ENCODE results near the gene RPP25.

The RPP25 gene

GRCh38 chr15:74956648-74957475 is at the start of gene RPP25:
RPP25 (minus strand) TSS chr15:74956772; CDS start chr15:74956583, 189 bp downstream.
- DNase-seq (ENCODE audit: low spot score) (peak; percentile 87), ATAC-seq (ENCODE audit: low read depth) (peak; percentile 89)
- peaks cover 20% of the 10 kb centered on the region for H3K4me1 ChIP-seq (ENCODE audit: insufficient read depth, poor library complexity, severe bottlenecking)
- H3K27me3 ChIP-seq (ENCODE audit: insufficient read depth, poor library complexity, severe bottlenecking), result no peaks in the 10 kb centered on the region
- H3K27ac ChIP-seq (ENCODE audit: poor library complexity, severe bottlenecking), result peak within 1 kb of the TSS; percentile 61
- no peaks in the 10 kb centered on the region for H3K9me3 ChIP-seq (ENCODE audit: severe bottlenecking)
- TF ChIP-seq CTCF (IDR thresholded peaks at IDR 0.05; ENCODE audit: poor library complexity, severe bottlenecking), result no peak
- H3K4me3 ChIP-seq (ENCODE audit: severe bottlenecking), result peak within 1 kb of the TSS; percentile 40
- no peaks in the 10 kb centered on the region for H3K36me3 ChIP-seq (ENCODE audit: low read depth)

GRCh38 chr15:75002398-75002797 is 45.8 kb upstream of the RPP25 start:
- no peak for TF ChIP-seq CTCF (IDR thresholded peaks at IDR 0.05; ENCODE audit: poor library complexity, severe bottlenecking)

GRCh38 chr15:75001310-75001709 is 44.7 kb upstream of the RPP25 start:
- ATAC-seq (ENCODE audit: low read depth), result no peak
- no peak for DNase-seq (ENCODE audit: low spot score)
- Histone ChIP-seq H3K27ac (ENCODE audit: poor library complexity, severe bottlenecking) (no peak overlapping the region), H3K36me3 (ENCODE audit: low read depth) (no peaks in the 10 kb centered on the region), H3K4me1 (ENCODE audit: insufficient read depth, poor library complexity, severe bottlenecking) (no peaks in the 10 kb centered on the region), H3K9me3 (ENCODE audit: severe bottlenecking) (no peaks in the 10 kb centered on the region), H3K4me3 (ENCODE audit: severe bottlenecking) (no peak overlapping the region), H3K27me3 (ENCODE audit: insufficient read depth, poor library complexity, severe bottlenecking) (no peaks in the 10 kb centered on the region)
- TF ChIP-seq CTCF (IDR thresholded peaks at IDR 0.05; ENCODE audit: poor library complexity, severe bottlenecking), result no peak

More at GRCh38 chr15:75002398-75002797, 45.8 kb upstream of the RPP25 start:
- H3K27me3 ChIP-seq (ENCODE audit: insufficient read depth, poor library complexity, severe bottlenecking), result no peaks in the 10 kb centered on the region
- no peak for ATAC-seq (ENCODE audit: low read depth)
- H3K27ac ChIP-seq (ENCODE audit: poor library complexity, severe bottlenecking), result no peak overlapping the region
- no peaks in the 10 kb centered on the region for H3K9me3 ChIP-seq (ENCODE audit: severe bottlenecking)
- H3K4me3 ChIP-seq (ENCODE audit: severe bottlenecking), result no peak overlapping the region
- no peaks in the 10 kb centered on the region for H3K4me1 ChIP-seq (ENCODE audit: insufficient read depth, poor library complexity, severe bottlenecking)
- no peak for DNase-seq (ENCODE audit: low spot score)
- no peaks in the 10 kb centered on the region for H3K36me3 ChIP-seq (ENCODE audit: low read depth)

- H3K27me3 ChIP-seq (ENCODE audit: insufficient read depth, poor library complexity, severe bottlenecking), result no peaks in the 10 kb centered on the region
- H3K4me1 ChIP-seq (ENCODE audit: insufficient read depth, poor library complexity, severe bottlenecking), result no peaks in the 10 kb centered on the region
- no peak for TF ChIP-seq CTCF (IDR thresholded peaks at IDR 0.05; ENCODE audit: poor library complexity, severe bottlenecking)
- DNase-seq (ENCODE audit: low spot score) (no peak), ATAC-seq (ENCODE audit: low read depth) (no peak)
- no peaks in the 10 kb centered on the region for H3K9me3 ChIP-seq (ENCODE audit: severe bottlenecking)
- no peak overlapping the region for H3K4me3 ChIP-seq (ENCODE audit: severe bottlenecking)
- H3K36me3 ChIP-seq (ENCODE audit: low read depth), result no peaks in the 10 kb centered on the region
- no peak overlapping the region for H3K27ac ChIP-seq (ENCODE audit: poor library complexity, severe bottlenecking)
Measured at GRCh38 chr15:74997543-74997942, 41.0 kb upstream of the RPP25 start.

GRCh38 chr15:74997141-74997540 is 40.6 kb upstream of the RPP25 start:
- H3K36me3 ChIP-seq (ENCODE audit: low read depth), result no peaks in the 10 kb centered on the region
- H3K27me3 ChIP-seq (ENCODE audit: insufficient read depth, poor library complexity, severe bottlenecking), result no peaks in the 10 kb centered on the region
- H3K4me3 ChIP-seq (ENCODE audit: severe bottlenecking), result no peak overlapping the region
- ATAC-seq (ENCODE audit: low read depth), result no peak
- no peak for TF ChIP-seq CTCF (IDR thresholded peaks at IDR 0.05; ENCODE audit: poor library complexity, severe bottlenecking)
- H3K4me1 ChIP-seq (ENCODE audit: insufficient read depth, poor library complexity, severe bottlenecking), result no peaks in the 10 kb centered on the region
- no peaks in the 10 kb centered on the region for H3K9me3 ChIP-seq (ENCODE audit: severe bottlenecking)
- H3K27ac ChIP-seq (ENCODE audit: poor library complexity, severe bottlenecking), result no peak overlapping the region
- no peak for DNase-seq (ENCODE audit: low spot score)
